Natural killer cell (primary cell): ENCODE data around the gene LDHAL6B. TPM values are rescaled to one million over a fixed set of nuclear protein-coding genes. Genes with fewer than 3 reads are reported as not detected.
A peak's percentile ranks its signal among the peaks of the same experiment; 100 is the strongest.

ENCODE experiments used
- ATAC-seq, 3 donors: fragments of 150-1000 bp in 2 of 3; fragments of 200-7000 bp in 1 of 3; cut with Tn5 transposase; 1 replicate in 1 of 3; 2 replicates in 2 of 3; pipeline ENCODE4 v1.10.0; 2021; ENCODE audit warnings: mild to moderate bottlenecking in 2 of 3, moderate library complexity in 2 of 3
- DNase-seq, 2 donors: peaks; one replicate each; pipeline versions ENCODE4 v3.0.0 to v3.0.0-alpha.2; 2013 to 2021; ENCODE audit warnings: mixed read lengths in 1 of 2
- H3K27ac ChIP-seq: one replicate; pipeline ENCODE4 v1.5.1; 2013; ENCODE audit warnings: mild to moderate bottlenecking, low read length
- H3K27me3 ChIP-seq: one replicate; pipeline ENCODE4 v1.6.1; 2013; ENCODE audit warnings: low read length; ENCODE audit not compliant: control insufficient read depth, insufficient read depth
- H3K36me3 ChIP-seq: one replicate; pipeline ENCODE4 v1.6.1; 2013; ENCODE audit warnings: low read length; ENCODE audit not compliant: control insufficient read depth, insufficient read depth
- H3K4me1 ChIP-seq: one replicate; pipeline ENCODE4 v1.6.1; 2013; ENCODE audit warnings: low read length; ENCODE audit not compliant: control insufficient read depth, insufficient read depth
- H3K4me3 ChIP-seq: one replicate; pipeline ENCODE4 v1.5.1; 2013; ENCODE audit warnings: low read length
- H3K9me3 ChIP-seq: one replicate; pipeline ENCODE4 v1.6.1; 2013; ENCODE audit warnings: low read length; ENCODE audit not compliant: control insufficient read depth, insufficient read depth
- H3K27ac Mint-ChIP-seq, 2 donors: one replicate each; pipeline ENCODE4 v1.8.0; 2022; ENCODE audit warnings: mild to moderate bottlenecking in 2 of 2, mixed read lengths in 2 of 2, moderate library complexity in 1 of 2
- H3K27me3 Mint-ChIP-seq, 2 donors: one replicate each; pipeline ENCODE4 v1.8.0; 2022; ENCODE audit warnings: low read depth in 2 of 2, mixed read lengths in 2 of 2
- H3K36me3 Mint-ChIP-seq: one replicate; pipeline ENCODE4 v1.8.0; 2022; ENCODE audit warnings: mixed read lengths
- H3K4me1 Mint-ChIP-seq, 2 donors: one replicate each; pipeline ENCODE4 v1.8.0; 2022; ENCODE audit warnings: mixed read lengths in 2 of 2
- H3K4me3 Mint-ChIP-seq: one replicate; pipeline ENCODE4 v1.8.0; 2022; ENCODE audit warnings: mild to moderate bottlenecking, moderate library complexity, mixed read lengths
- H3K9me3 Mint-ChIP-seq, 2 donors: one replicate each; pipeline ENCODE4 v1.8.0; 2022; ENCODE audit warnings: mixed read lengths in 2 of 2
- CTCF ChIP-seq: fragments of 200-600 bp; IDR thresholded peaks from one replicate; pipeline ENCODE4 v1.8.0; 2022; ENCODE audit warnings: antibody characterized with exemption
- WGBS: methylation state at CpG from one replicate; pipeline ENCODE4 v1.1.7; 2013; ENCODE audit warnings: missing lambda C conversion rate; ENCODE audit not compliant: insufficient coverage; 5-methylcytosine and 5-hydroxymethylcytosine counted together
- intact Hi-C: fragments of 100-400 bp; cut with micrococcal nuclease; formaldehyde crosslinking; loops from one replicate; pipeline ENCODE4 v1.14.2; 2022
- total RNA-seq, 4 donors: library from RNA; stranded (reverse); fragments of 120-200 nt in 1 of 4; gene quantifications; one replicate each; pipeline versions ENCODE4 v1.2.3 to v1.2.4, GENCODE V29; 2013 to 2022

LDHAL6B gene
- total RNA-seq, 3 donors from 2014 or later (not counting 1 experiment from before 2014, with no cell fraction given) = not detected

- H3K36me3 ChIP-seq = no peaks in the 10 kb centered on the region
- no peak overlapping the region for H3K27ac ChIP-seq
- WGBS = 3% methylated on average over 2 of the region's 2 CpGs
- DNase-seq = peak; percentile 42 to 73
- H3K4me1 ChIP-seq = peaks cover 12% of the 10 kb centered on the region
- peak; percentile 72 for TF ChIP-seq CTCF
- Mint-ChIP-seq H3K4me3 (peak overlapping the region; percentile 6), H3K27me3 (no peaks in the 10 kb centered on the region), H3K4me1 (peaks cover 6 to 13% of the 10 kb centered on the region in 2 donors), H3K27ac (no peak overlapping the region), H3K9me3 (no peaks in the 10 kb centered on the region), H3K36me3 (no peaks in the 10 kb centered on the region)
- peak; percentile 73 to 93 (median 90) for ATAC-seq
- H3K4me3 ChIP-seq = no peak overlapping the region
- H3K9me3 ChIP-seq = no peaks in the 10 kb centered on the region
- H3K27me3 ChIP-seq = no peaks in the 10 kb centered on the region
- intact Hi-C loops = loop anchor here (1.0 to 10.0 kb wide), 5 partner anchors 53 to 282 kb away; partner anchors contain the start of gene RNF111
Measured at GRCh38 chr15:59247364-59247763, 40.7 kb downstream of the LDHAL6B start.

GRCh38 chr15:59249816-59250215 is 43.2 kb downstream of the LDHAL6B start:
- H3K4me1 ChIP-seq = peaks cover 12% of the 10 kb centered on the region
- WGBS = 85% methylated on average over 5 of the region's 5 CpGs
- ATAC-seq (no peak), DNase-seq (no peak)
- H3K36me3 ChIP-seq = no peaks in the 10 kb centered on the region
- H3K9me3 ChIP-seq = no peaks in the 10 kb centered on the region
- Mint-ChIP-seq H3K36me3 (no peaks in the 10 kb centered on the region), H3K4me3 (no peak overlapping the region), H3K9me3 (no peaks in the 10 kb centered on the region), H3K27ac (no peak overlapping the region), H3K4me1 (peaks cover 6 to 13% of the 10 kb centered on the region in 2 donors), H3K27me3 (no peaks in the 10 kb centered on the region)
- intact Hi-C loops = loop anchor here (10.0 kb wide), 1 partner anchor 265 kb away; the partner anchor contains the start of gene RNF111
- H3K27ac ChIP-seq = no peak overlapping the region
- no peak for TF ChIP-seq CTCF
- H3K4me3 ChIP-seq = no peak overlapping the region
- H3K27me3 ChIP-seq = no peaks in the 10 kb centered on the region

- H3K36me3 Mint-ChIP-seq = no peaks in the 10 kb centered on the region
Measured at GRCh38 chr15:59250249-59250648, 43.6 kb downstream of the LDHAL6B start.

More at GRCh38 chr15:59250249-59250648, 43.6 kb downstream of the LDHAL6B start:
- 97% methylated on average over 13 of the region's 13 CpGs for WGBS
- H3K4me3 Mint-ChIP-seq = no peak overlapping the region
- Histone ChIP-seq H3K27me3 (no peaks in the 10 kb centered on the region), H3K4me1 (peaks cover 12% of the 10 kb centered on the region), H3K36me3 (no peaks in the 10 kb centered on the region), H3K4me3 (no peak overlapping the region), H3K27ac (no peak overlapping the region), H3K9me3 (no peaks in the 10 kb centered on the region)
- peaks cover 6 to 13% of the 10 kb centered on the region in 2 donors for H3K4me1 Mint-ChIP-seq
- no peaks in the 10 kb centered on the region for H3K9me3 Mint-ChIP-seq
- ATAC-seq (no peak), DNase-seq (no peak)
- no peak for TF ChIP-seq CTCF
- no peak overlapping the region for H3K27ac Mint-ChIP-seq
- H3K27me3 Mint-ChIP-seq = no peaks in the 10 kb centered on the region
- intact Hi-C loops = no loop called here
